ENCODE data around the gene RPH3AL.
"Not testable (repeated sequence)": the region's sequence is repeated elsewhere in the genome, so short reads cannot be mapped to it uniquely, and the experiment has no call there.

Gene RPH3AL

GRCh38 chr17:223723-224471 is 128.7 kb downstream of the RPH3AL start:
- no peak for TF ChIP-seq POLR2A (IDR thresholded peaks at IDR 0.05; ENCODE audit: extremely low read depth, insufficient read length)
- DNase-seq (ENCODE audit: low read depth): no peak
- H3K4me3 ChIP-seq (ENCODE audit: low read depth, low read length): no peak overlapping the region

GRCh38 chr17:222172-222571 is 130.4 kb downstream of the RPH3AL start:
- DNase-seq (ENCODE audit: low read depth): no peak
- TF ChIP-seq CTCF (IDR thresholded peaks at IDR 0.05; ENCODE audit: low read depth, low read length) (no peak), MAX (IDR thresholded peaks at IDR 0.05; ENCODE audit: low read depth, low read length) (no peak), POLR2A (IDR thresholded peaks at IDR 0.05; ENCODE audit: extremely low read depth, insufficient read length) (no peak), MYC (IDR thresholded peaks at IDR 0.05; ENCODE audit: low read depth, low read length) (no peak)
- no peak overlapping the region for H3K4me3 ChIP-seq (ENCODE audit: low read depth, low read length)

DNA sequence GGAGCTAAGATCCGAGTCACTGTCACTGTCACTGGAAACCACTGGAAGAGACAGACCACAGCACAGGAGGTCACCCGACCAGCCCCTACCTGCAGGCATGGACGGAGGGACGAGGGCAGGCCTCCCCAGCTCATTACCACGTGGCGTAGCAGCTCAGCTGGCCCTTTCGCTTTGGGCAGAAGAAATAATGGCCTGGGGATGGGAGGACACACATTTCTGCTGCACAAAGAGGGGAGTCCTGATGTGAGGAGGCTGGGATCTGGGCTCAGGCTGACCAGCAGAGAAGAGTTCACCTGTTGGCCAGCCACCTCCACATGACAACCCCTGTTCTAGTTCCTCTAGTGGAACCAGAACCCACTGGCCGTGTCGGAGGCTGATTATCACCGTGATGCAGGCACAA is 132.9 kb downstream of the RPH3AL start:
- no peak overlapping the region for H3K4me3 ChIP-seq (ENCODE audit: low read depth, low read length)

DNA sequence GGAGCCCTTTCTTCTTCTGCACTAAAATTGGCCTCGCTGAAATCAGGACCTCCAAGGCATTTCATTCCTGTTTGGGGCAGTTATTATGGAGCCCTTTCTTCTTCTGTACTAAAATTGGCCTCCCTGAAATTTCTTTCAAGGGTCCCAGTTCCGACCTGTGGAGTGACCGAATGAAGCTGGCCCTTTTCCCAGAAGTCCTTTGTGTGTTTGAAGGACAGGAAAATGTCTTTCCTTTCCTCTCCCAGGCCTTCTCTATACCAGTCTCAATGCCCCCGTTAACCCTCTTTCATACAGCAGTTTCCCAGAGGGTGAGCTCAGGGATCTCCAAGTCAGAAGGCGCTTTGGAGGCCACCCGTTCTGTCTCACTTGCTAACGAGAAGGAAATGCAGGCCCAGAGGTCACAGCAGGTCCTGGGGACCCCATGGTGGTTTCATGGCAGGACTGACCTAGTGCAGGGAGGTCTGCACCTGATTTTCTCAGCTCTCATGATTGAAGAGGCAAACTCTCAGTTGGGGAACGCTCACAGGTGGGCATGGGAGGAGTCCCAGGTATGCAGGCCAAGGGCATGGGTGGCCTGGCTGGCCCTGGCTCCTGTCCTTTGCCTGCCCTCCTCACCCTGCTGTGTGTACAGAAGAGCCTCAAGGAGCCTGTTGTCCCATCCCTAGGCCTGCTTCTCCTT is 134.0 kb downstream of the RPH3AL start:
- no peak for DNase-seq (ENCODE audit: low read depth)
- TF ChIP-seq MYC (IDR thresholded peaks at IDR 0.05; ENCODE audit: low read depth, low read length) (no peak), MAX (IDR thresholded peaks at IDR 0.05; ENCODE audit: low read depth, low read length) (no peak), POLR2A (IDR thresholded peaks at IDR 0.05; ENCODE audit: extremely low read depth, insufficient read length) (no peak), CTCF (IDR thresholded peaks at IDR 0.05; ENCODE audit: low read depth, low read length) (no peak)
- no peak overlapping the region for H3K4me3 ChIP-seq (ENCODE audit: low read depth, low read length)

More for the DNA sequence above, 132.9 kb downstream of the RPH3AL start:
- no peak for DNase-seq (ENCODE audit: low read depth)
- TF ChIP-seq POLR2A (IDR thresholded peaks at IDR 0.05; ENCODE audit: extremely low read depth, insufficient read length): no peak
- no peak for TF ChIP-seq CTCF (IDR thresholded peaks at IDR 0.05; ENCODE audit: low read depth, low read length)
- TF ChIP-seq MYC (IDR thresholded peaks at IDR 0.05; ENCODE audit: low read depth, low read length): no peak
- no peak for TF ChIP-seq MAX (IDR thresholded peaks at IDR 0.05; ENCODE audit: low read depth, low read length)

- DNase-seq (ENCODE audit: low read depth): no peak
- no peak overlapping the region for H3K4me3 ChIP-seq (ENCODE audit: low read depth, low read length)
- TF ChIP-seq MAX (IDR thresholded peaks at IDR 0.05; ENCODE audit: low read depth, low read length) (no peak), MYC (IDR thresholded peaks at IDR 0.05; ENCODE audit: low read depth, low read length) (no peak), POLR2A (IDR thresholded peaks at IDR 0.05; ENCODE audit: extremely low read depth, insufficient read length) (no peak), CTCF (IDR thresholded peaks at IDR 0.05; ENCODE audit: low read depth, low read length) (no peak)
Measured at GRCh38 chr17:216625-217024, 136.0 kb downstream of the RPH3AL start.

GRCh38 chr17:215563-216478 is 136.8 kb downstream of the RPH3AL start:
- DNase-seq (ENCODE audit: low read depth); H3K4me3 ChIP-seq (ENCODE audit: low read depth, low read length): not testable (repeated sequence)

Measured in NB4 (cell line).